Measurements from ENCODE around the gene BRS3.

DNA sequence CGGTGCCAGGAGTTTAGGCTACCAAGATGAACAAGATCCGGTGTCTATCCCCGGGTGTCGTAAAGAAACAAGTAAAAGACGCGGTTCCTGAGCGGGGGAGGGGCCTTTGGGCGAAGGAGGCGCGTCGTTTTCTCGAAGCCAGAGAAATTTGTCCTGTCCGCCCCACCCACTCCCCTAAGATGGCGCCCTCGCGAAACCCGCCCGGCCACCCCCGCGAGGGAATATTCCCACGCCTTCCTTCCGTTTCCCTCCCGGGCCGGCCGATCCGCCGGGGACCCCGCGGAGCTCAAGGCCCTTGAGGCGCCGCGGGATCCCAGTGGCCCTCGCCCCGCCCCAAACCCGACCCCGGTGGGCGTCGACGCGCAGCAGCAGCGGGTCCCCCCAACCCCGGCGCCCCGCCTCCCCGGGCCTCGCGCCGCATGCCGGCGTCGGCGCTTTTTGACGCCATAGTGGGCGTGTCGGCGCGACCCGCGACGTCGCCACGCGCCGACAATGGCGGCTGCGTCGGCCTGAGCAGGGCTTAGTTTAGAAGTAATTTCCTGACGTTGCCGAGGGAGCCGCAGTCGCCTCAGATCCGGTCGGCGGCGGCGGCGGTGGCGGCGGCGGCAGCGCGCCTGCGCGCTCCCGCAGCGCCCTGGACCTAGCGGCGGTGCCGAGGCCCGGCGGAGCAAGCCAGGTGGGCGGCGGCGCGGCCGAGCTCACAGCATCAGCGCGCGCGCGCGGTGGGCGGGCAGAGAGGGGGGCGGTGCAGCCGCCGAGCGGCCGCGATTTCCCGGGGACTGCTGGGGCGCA lies 9.2 kb downstream of the BRS3 start:
- TF ChIP-seq CTCF (IDR thresholded peaks at IDR 0.05; ENCODE audit: poor library complexity, severe bottlenecking) (no peak), POLR2AphosphoS5 (IDR thresholded peaks at IDR 0.05) (no peak)

Measured in neural cell (in vitro differentiated cells).